Spinal cord (tissue), 10 donors: ENCODE measurements around the gene LRMDA. TPM values are rescaled to one million over a fixed set of nuclear protein-coding genes. Genes with fewer than 3 reads are reported as not detected.

Source experiments
- DNase-seq, 6 donors: peaks; one replicate each; pipeline versions ENCODE4 v3.0.0 to v3.0.0-alpha.2; 2013 to 2015; ENCODE audit warnings: low spot score in 6 of 6, low read depth in 4 of 6
- H3K27ac ChIP-seq: one replicate; pipeline ENCODE4 v1.5.1; 2013; ENCODE audit warnings: low read depth, low read length, control low read depth
- H3K27me3 ChIP-seq: one replicate; pipeline ENCODE4 v1.6.1; 2013; ENCODE audit warnings: low read length; ENCODE audit not compliant: control insufficient read depth, insufficient read depth
- H3K36me3 ChIP-seq: one replicate; pipeline ENCODE4 v1.6.1; 2013; ENCODE audit warnings: low read length; ENCODE audit not compliant: control insufficient read depth, insufficient read depth
- H3K4me1 ChIP-seq: one replicate; pipeline ENCODE4 v1.6.1; 2013; ENCODE audit warnings: low read length; ENCODE audit not compliant: control insufficient read depth, insufficient read depth
- H3K4me3 ChIP-seq: one replicate; pipeline ENCODE4 v1.5.1; 2013; ENCODE audit warnings: low read depth, low read length, control low read depth
- H3K9me3 ChIP-seq: one replicate; pipeline ENCODE4 v1.6.1; 2013; ENCODE audit warnings: low read length; ENCODE audit not compliant: control insufficient read depth, insufficient read depth
- WGBS: methylation state at CpG from one replicate; pipeline ENCODE4 v1.1.5; 2013; ENCODE audit warnings: missing lambda C conversion rate; ENCODE audit not compliant: insufficient coverage; 5-methylcytosine and 5-hydroxymethylcytosine counted together
- polyA plus RNA-seq, 2 donors: library from polyadenylated mRNA; unstranded; fragments of 120-200 nt; gene quantifications; one replicate each; pipeline ENCODE4 v1.2.1, GENCODE V29; 2013; ENCODE audit not compliant: insufficient read length in 2 of 2
- total RNA-seq, 2 donors: library from RNA; depleted of rRNA in 1 of 2; stranded (reverse); fragments of 120-200 nt in 1 of 2; fragments of >200 nt in 1 of 2; gene quantifications; one replicate each; pipeline versions ENCODE4 v1.2.3 to v1.2.4, GENCODE V29; 2013 to 2014
- donor health status: healthy.

Gene LRMDA
- total and polyA plus RNA-seq, 4 donors: 5.6 to 9.9 (median 7.2) TPM

GRCh38 chr10:75969031-75969430 lies 537.6 kb downstream of the LRMDA start:
- H3K27me3 ChIP-seq: peaks cover 2% of the 10 kb centered on the region
- peaks cover 10% of the 10 kb centered on the region for H3K4me1 ChIP-seq
- no CpG with 5 or more reads among the region's 2 CpGs for WGBS
- DNase-seq: no peak
- no peaks in the 10 kb centered on the region for H3K9me3 ChIP-seq
- H3K36me3 ChIP-seq: no peaks in the 10 kb centered on the region
- no peak overlapping the region for H3K27ac ChIP-seq
- no peak overlapping the region for H3K4me3 ChIP-seq

GRCh38 chr10:75971402-75972211 lies 540.2 kb downstream of the LRMDA start:
- Histone ChIP-seq H3K27me3 (peaks cover 5% of the 10 kb centered on the region), H3K9me3 (no peaks in the 10 kb centered on the region)

GRCh38 chr10:75972491-75973276 lies 541.3 kb downstream of the LRMDA start:
- Histone ChIP-seq H3K36me3 (no peaks in the 10 kb centered on the region), H3K4me1 (peaks cover 14% of the 10 kb centered on the region), H3K9me3 (no peaks in the 10 kb centered on the region), H3K27ac (no peak overlapping the region), H3K27me3 (peaks cover 7% of the 10 kb centered on the region), H3K4me3 (no peak overlapping the region)
- DNase-seq: peak in 2 of 6 donors; percentile 35 to 67
- no CpG with 5 or more reads among the region's 6 CpGs for WGBS

More at GRCh38 chr10:75971402-75972211, 540.2 kb downstream of the LRMDA start:
- DNase-seq: no peak
- H3K4me1 ChIP-seq: peaks cover 10% of the 10 kb centered on the region
- no peak overlapping the region for H3K27ac ChIP-seq
- H3K36me3 ChIP-seq: no peaks in the 10 kb centered on the region
- H3K4me3 ChIP-seq: no peak overlapping the region
- 94% methylated on average over 2 of the region's 4 CpGs for WGBS

GRCh38 chr10:75974080-75974479 lies 542.7 kb downstream of the LRMDA start:
- no peak overlapping the region for H3K4me3 ChIP-seq
- H3K9me3 ChIP-seq: no peaks in the 10 kb centered on the region
- H3K4me1 ChIP-seq: peaks cover 7% of the 10 kb centered on the region
- peaks cover 9% of the 10 kb centered on the region for H3K27me3 ChIP-seq
- no peaks in the 10 kb centered on the region for H3K36me3 ChIP-seq
- no peak for DNase-seq
- H3K27ac ChIP-seq: no peak overlapping the region

- 86% methylated on average over 1 of the region's 3 CpGs for WGBS
- Histone ChIP-seq H3K4me1 (peaks cover 7% of the 10 kb centered on the region), H3K27ac (peak overlapping the region; percentile 59), H3K27me3 (peaks cover 9% of the 10 kb centered on the region), H3K36me3 (no peaks in the 10 kb centered on the region), H3K4me3 (no peak overlapping the region), H3K9me3 (no peaks in the 10 kb centered on the region)
- peak in 1 of 6 donors; percentile 55 for DNase-seq
Observed at GRCh38 chr10:75976681-75977080, 545.3 kb downstream of the LRMDA start.

GRCh38 chr10:75977139-75977538 lies 545.7 kb downstream of the LRMDA start:
- 15% methylated on average over 2 of the region's 4 CpGs for WGBS
- H3K27me3 ChIP-seq: peaks cover 9% of the 10 kb centered on the region
- no peaks in the 10 kb centered on the region for H3K36me3 ChIP-seq
- no peak overlapping the region for H3K4me3 ChIP-seq
- H3K4me1 ChIP-seq: peaks cover 7% of the 10 kb centered on the region
- DNase-seq: peak in 2 of 6 donors; percentile 84 to 91
- no peaks in the 10 kb centered on the region for H3K9me3 ChIP-seq
- H3K27ac ChIP-seq: peak overlapping the region; percentile 59

- WGBS: 61% methylated on average over 3 of the region's 4 CpGs
- peaks cover 9% of the 10 kb centered on the region for H3K27me3 ChIP-seq
- H3K4me1 ChIP-seq: peaks cover 7% of the 10 kb centered on the region
- no peak overlapping the region for H3K4me3 ChIP-seq
- no peak overlapping the region for H3K27ac ChIP-seq
- H3K9me3 ChIP-seq: no peaks in the 10 kb centered on the region
- no peak for DNase-seq
- no peaks in the 10 kb centered on the region for H3K36me3 ChIP-seq
Observed at GRCh38 chr10:75978213-75978612, 546.8 kb downstream of the LRMDA start.

- H3K27ac ChIP-seq: no peak overlapping the region
- H3K4me3 ChIP-seq: no peak overlapping the region
- peaks cover 4% of the 10 kb centered on the region for H3K27me3 ChIP-seq
- H3K4me1 ChIP-seq: peaks cover 7% of the 10 kb centered on the region
- no peaks in the 10 kb centered on the region for H3K36me3 ChIP-seq
- H3K9me3 ChIP-seq: no peaks in the 10 kb centered on the region
- 44% methylated on average over 4 of the region's 6 CpGs for WGBS
- peak in 1 of 6 donors; percentile 72 for DNase-seq
Observed at GRCh38 chr10:75980419-75981002, 549.1 kb downstream of the LRMDA start.

- Histone ChIP-seq H3K27ac (no peak overlapping the region), H3K4me1 (no peaks in the 10 kb centered on the region), H3K27me3 (peaks cover 1% of the 10 kb centered on the region), H3K9me3 (no peaks in the 10 kb centered on the region), H3K36me3 (no peaks in the 10 kb centered on the region), H3K4me3 (no peak overlapping the region)
- WGBS: 83% methylated on average over 3 of the region's 5 CpGs
- DNase-seq: peak in 2 of 6 donors; percentile 58 to 60
Observed at GRCh38 chr10:75982611-75983369, 551.4 kb downstream of the LRMDA start.
